IMR-90 (cell line): Measurements from ENCODE around the gene KATNB1. TPM values are rescaled to one million over a fixed set of nuclear protein-coding genes. Genes with fewer than 3 reads are reported as not detected.

Experiments
- ATAC-seq: fragments of 200-7000 bp; cut with Tn5 transposase; 2 replicates; pipeline ENCODE4 v1.9.1; 2020; ENCODE audit warnings: low read depth, mild to moderate bottlenecking, moderate library complexity
- BruUV-seq: library from RNA; stranded (reverse); fragments of 400-500 nt; replicated peaks from 2 replicates; lab custom pipeline; 2021; lab: Mats Ljungman, UMichigan
- CTCF ChIA-PET: fragments of 300-600 bp; formaldehyde crosslinking; extraction: SDS; loops from one replicate; lab custom pipeline; 2021; ENCODE audit warnings: antibody characterized with exemption; lab: Yijun Ruan, JAX
- POLR2A ChIA-PET: fragments of 300-600 bp; sonication (Branson Sonifier 250); formaldehyde crosslinking; loops from one replicate; lab custom pipeline; 2022; ENCODE audit warnings: antibody characterized with exemption; ENCODE audit not compliant: unreplicated experiment; lab: Charles Lee
- DNase-seq: peaks from one replicate; pipeline ENCODE4 v3.0.0; 2013
- H2AFZ ChIP-seq: replicated peaks from 2 replicates; pipeline ENCODE3; 2013; ENCODE audit warnings: low read length, mild to moderate bottlenecking; ENCODE audit not compliant: poor library complexity
- H2AK5ac ChIP-seq: 2 replicates; pipeline ENCODE4 v1.6.1; 2013; ENCODE audit warnings: low read depth, low read length, inconsistent platforms
- H2AK9ac ChIP-seq: replicated peaks from 2 replicates; pipeline ENCODE3; 2013; ENCODE audit warnings: mild to moderate bottlenecking, low read depth, low read length, moderate library complexity; ENCODE audit not compliant: poor library complexity
- H2BK120ac ChIP-seq: 2 replicates; pipeline ENCODE4 v1.6.1; 2013; ENCODE audit warnings: low read depth, low read length, inconsistent platforms
- H2BK15ac ChIP-seq: 3 replicates; pipeline ENCODE4 v1.6.1; 2013; ENCODE audit warnings: low read depth, low read length, inconsistent platforms
- H2BK20ac ChIP-seq: 2 replicates; pipeline ENCODE4 v1.6.1; 2013; ENCODE audit warnings: low read depth, mild to moderate bottlenecking, inconsistent platforms, low read length, moderate library complexity
- H2BK5ac ChIP-seq: 2 replicates; pipeline ENCODE4 v1.6.1; 2013; ENCODE audit warnings: mild to moderate bottlenecking, low read depth, low read length, inconsistent platforms; ENCODE audit not compliant: poor library complexity, severe bottlenecking
- H3K14ac ChIP-seq: replicated peaks from 2 replicates; pipeline ENCODE4 v1.6.1; 2013; ENCODE audit warnings: low read depth, low read length, inconsistent platforms
- H3K18ac ChIP-seq: 2 replicates; pipeline ENCODE4 v1.6.1; 2013; ENCODE audit warnings: low read depth, low read length, control low read depth
- H3K23ac ChIP-seq: 2 replicates; pipeline ENCODE4 v1.6.1; 2013; ENCODE audit warnings: low read depth, low read length, inconsistent platforms
- H3K27ac ChIP-seq: 2 replicates; pipeline ENCODE4 v1.5.1; 2013; ENCODE audit warnings: mild to moderate bottlenecking, control low read depth, low read length; ENCODE audit not compliant: insufficient read depth
- H3K27me3 ChIP-seq: 2 replicates; pipeline ENCODE4 v1.6.1; 2013; ENCODE audit warnings: low read length; ENCODE audit not compliant: control insufficient read depth, insufficient read depth
- H3K36me3 ChIP-seq: 2 replicates; pipeline ENCODE4 v1.6.1; 2013; ENCODE audit warnings: low read length, mixed read lengths; ENCODE audit not compliant: control insufficient read depth, insufficient read depth
- H3K4ac ChIP-seq: 2 replicates; pipeline ENCODE4 v1.6.1; 2013; ENCODE audit warnings: low read depth, low read length, inconsistent platforms
- H3K4me1 ChIP-seq: 2 replicates; pipeline ENCODE4 v1.6.1; 2013; ENCODE audit warnings: low read length, mixed read lengths; ENCODE audit not compliant: control insufficient read depth, insufficient read depth
- H3K4me2 ChIP-seq: 2 replicates; pipeline ENCODE4 v1.6.1; 2013; ENCODE audit warnings: low read depth, mild to moderate bottlenecking, control low read depth, low read length, moderate library complexity
- H3K4me3 ChIP-seq: 2 replicates; pipeline ENCODE4 v1.5.1; 2013; ENCODE audit warnings: low read depth, mild to moderate bottlenecking, control low read depth, low read length, moderate library complexity; ENCODE audit not compliant: insufficient read depth
- H3K56ac ChIP-seq: 2 replicates; pipeline ENCODE4 v1.6.1; 2013; ENCODE audit warnings: low read length, inconsistent platforms; ENCODE audit not compliant: insufficient read depth; ENCODE audit errors: extremely low read depth
- H3K79me1 ChIP-seq, 2 experiments: 2 replicates each; pipeline ENCODE4 v1.6.1; 2013; ENCODE audit warnings: low read length in 2 of 2, inconsistent platforms in 1 of 2, low read depth in 1 of 2
- H3K9ac ChIP-seq: 2 replicates; pipeline ENCODE4 v1.6.1; 2013; ENCODE audit warnings: low read depth, low read length, control low read depth
- H3K9me1 ChIP-seq: 2 replicates; pipeline ENCODE4 v1.6.1; 2013; ENCODE audit warnings: low read length, inconsistent platforms; ENCODE audit not compliant: insufficient read depth
- H3K9me3 ChIP-seq: 2 replicates; pipeline ENCODE4 v1.6.1; 2013; ENCODE audit warnings: low read length; ENCODE audit not compliant: control insufficient read depth, insufficient read depth
- H4K20me1 ChIP-seq: 2 replicates; pipeline ENCODE4 v1.6.1; 2013; ENCODE audit warnings: low read length, inconsistent platforms; ENCODE audit not compliant: insufficient read depth
- H4K5ac ChIP-seq: 2 replicates; pipeline ENCODE4 v1.6.1; 2013; ENCODE audit warnings: mild to moderate bottlenecking, low read depth, low read length, control low read depth
- H4K8ac ChIP-seq, 2 experiments: 2 replicates each; pipeline ENCODE4 v1.6.1; 2013; ENCODE audit warnings: low read depth in 2 of 2, low read length in 2 of 2, control low read depth in 1 of 2, inconsistent platforms in 1 of 2
- H4K91ac ChIP-seq: 2 replicates; pipeline ENCODE4 v1.6.1; 2013; ENCODE audit warnings: low read depth, low read length, inconsistent platforms; ENCODE audit not compliant: insufficient read depth
- BHLHE40 ChIP-seq: fragments of 150-350 bp; IDR thresholded peaks from 2 replicates; pipeline ENCODE4 v1.6.1; 2016; ENCODE audit warnings: mild to moderate bottlenecking, low read depth, low read length
- CEBPB ChIP-seq: IDR thresholded peaks from 2 replicates; pipeline ENCODE4 v1.6.1; 2012; ENCODE audit warnings: low read depth, low read length, improper control_type of control experiment
- CHD1 ChIP-seq: IDR thresholded peaks from 2 replicates; pipeline ENCODE4 v1.6.1; 2012; ENCODE audit warnings: low read depth, low read length, improper control_type of control experiment
- CTCF ChIP-seq: conservative IDR thresholded peaks from 2 replicates; pipeline ENCODE4 v1.5.1; 2012; ENCODE audit warnings: mild to moderate bottlenecking, low read depth, low read length, improper control_type of control experiment
- ELK1 ChIP-seq: fragments of 150-350 bp; IDR thresholded peaks from 2 replicates; pipeline ENCODE4 v1.6.1; 2016; ENCODE audit warnings: low read depth, mild to moderate bottlenecking, low read length, moderate library complexity, borderline replicate concordance
- FOS ChIP-seq: fragments of 150-350 bp; IDR thresholded peaks from 2 replicates; pipeline ENCODE4 v1.6.1; 2016; ENCODE audit warnings: low read depth, low read length
- MAFK ChIP-seq: IDR thresholded peaks from 2 replicates; pipeline ENCODE4 v1.6.1; 2012; ENCODE audit warnings: low read depth, low read length, improper control_type of control experiment
- MAZ ChIP-seq: IDR thresholded peaks from 2 replicates; pipeline ENCODE4 v1.6.1; 2012; ENCODE audit warnings: low read depth, mild to moderate bottlenecking, low read length, improper control_type of control experiment, moderate library complexity, borderline replicate concordance
- MXI1 ChIP-seq: IDR thresholded peaks from 2 replicates; pipeline ENCODE4 v1.6.1; 2012; ENCODE audit warnings: low read depth, mild to moderate bottlenecking, low read length, moderate library complexity, borderline replicate concordance
- NFE2L2 ChIP-seq: fragments of 150-350 bp; IDR thresholded peaks from 2 replicates; pipeline ENCODE4 v1.6.1; 2016; ENCODE audit warnings: low read depth, mild to moderate bottlenecking, low read length
- POLR2A ChIP-seq: IDR thresholded peaks from 2 replicates; pipeline ENCODE4 v1.6.1; 2012; ENCODE audit warnings: mild to moderate bottlenecking, low read depth, low read length
- RAD21 ChIP-seq: IDR thresholded peaks from 2 replicates; pipeline ENCODE4 v1.6.1; 2012; ENCODE audit warnings: low read length, improper control_type of control experiment
- RCOR1 ChIP-seq: IDR thresholded peaks from 2 replicates; pipeline ENCODE4 v1.6.1; 2012; ENCODE audit warnings: mild to moderate bottlenecking, low read length, improper control_type of control experiment; ENCODE audit not compliant: insufficient replicate concordance
- USF2 ChIP-seq: fragments of 150-350 bp; IDR thresholded peaks from 2 replicates; pipeline ENCODE4 v1.6.1; 2017; ENCODE audit warnings: mild to moderate bottlenecking, antibody characterized with exemption, low read length, low read depth
- WGBS, 2 experiments: methylation state at CpG; one replicate each; pipeline versions ENCODE4 v1.1.5 to v1.1.7; 2013; ENCODE audit warnings: missing lambda C conversion rate in 2 of 2; ENCODE audit not compliant: insufficient read length in 1 of 2; ENCODE audit errors: extremely low coverage in 2 of 2; 5-methylcytosine and 5-hydroxymethylcytosine counted together
- dilution Hi-C: fragments of 300-500 bp; cut with HindIII; formaldehyde crosslinking; loops from one replicate; pipeline ENCODE4 v1.14.3; 2018; ENCODE audit warnings: low sequenced_read_pairs; ENCODE audit not compliant: unreplicated experiment
- in situ Hi-C: fragments of 300-500 bp; cut with MboI; formaldehyde crosslinking; loops from 3 replicates; pipeline ENCODE4 v1.14.3; 2019; ENCODE audit warnings: low sequenced_read_pairs, inconsistent platforms, mixed read lengths
- intact Hi-C: fragments of 100-400 bp; cut with micrococcal nuclease; formaldehyde crosslinking; loops from 2 replicates; pipeline ENCODE4 v1.10.0; 2022
- polyA plus RNA-seq, 3 experiments: library from polyadenylated mRNA; depleted of rRNA; stranded (reverse); fragments of >200 nt; gene quantifications; 2 replicates each; pipeline ENCODE4 v1.2.3, GENCODE V29; 2012; ENCODE audit warnings: low replicate concordance in 1 of 3
- total RNA-seq: library from RNA; depleted of rRNA; stranded (reverse); fragments of >200 nt; gene quantifications from 2 replicates; pipeline ENCODE4 v1.2.3, GENCODE V29; 2012

Gene KATNB1
- total and polyA plus RNA-seq, 2 of the 4 experiments (the other 2 are of a cell fraction) = 10.9 to 23.5 TPM

- Histone ChIP-seq H3K9ac (no peak overlapping the region), H4K20me1 (peaks cover 19% of the 10 kb centered on the region), H3K9me3 (no peaks in the 10 kb centered on the region), H3K4me1 (peaks cover 6% of the 10 kb centered on the region), H4K5ac (no peak overlapping the region), H3K14ac (no peak overlapping the region), H3K79me1 (peaks cover 22 to 73% of the 10 kb centered on the region in 2 experiments), H3K27ac (no peak overlapping the region), H3K27me3 (no peaks in the 10 kb centered on the region), H3K36me3 (peaks cover 27% of the 10 kb centered on the region), H3K18ac (no peak overlapping the region), H3K4me3 (no peak overlapping the region), H3K56ac (no peak overlapping the region), H2BK5ac (no peak overlapping the region), H2BK15ac (no peak overlapping the region), H3K9me1 (no peaks in the 10 kb centered on the region; the same call in 1 of the 2 replicates), H4K91ac (no peak overlapping the region), H2AK9ac (peak overlapping the region; percentile 65), H2AFZ (peak overlapping the region; percentile 51), H2AK5ac (peak overlapping the region; percentile 28; the same call in 1 of the 2 replicates), H2BK20ac (no peak overlapping the region), H4K8ac (0 out of 4 replicates have a peak overlapping the region, but pooled peaks of 1 of the 2 experiments have one; percentile 16), H3K4me2 (no peak overlapping the region), H2BK120ac (no peak overlapping the region), H3K23ac (peak overlapping the region; percentile 27; the same call in 1 of the 2 replicates), H3K4ac (no peak overlapping the region)
- no TSS peak for BruUV-seq
- WGBS, 2 experiments = 60% methylated on average over 5 of the region's 23 CpGs; no CpG with 5 or more reads in 1 of the 2 experiments
- peak; percentile 33; the same call in 1 of the 2 replicates for ATAC-seq
- ChIA-PET POLR2A (no interaction called here), CTCF (interaction anchor here (0.8 kb wide), 1 partner anchor 14 kb away, joined by 3 read pairs; no protein-coding TSS in a partner anchor)
- no peak for DNase-seq
- dilution Hi-C loops = no loop called here
- intact Hi-C loops = no loop called here
- in situ Hi-C loops = no loop called here
- peak; percentile 15; the same call in 1 of the 2 replicates for TF ChIP-seq RAD21
- TF ChIP-seq MXI1 = no peak
- TF ChIP-seq MAZ = no peak
- no peak for TF ChIP-seq FOS
- no peak for TF ChIP-seq CHD1
- TF ChIP-seq BHLHE40 = no peak
- TF ChIP-seq NFE2L2 = no peak
- no peak for TF ChIP-seq POLR2A
- no peak for TF ChIP-seq CEBPB
- TF ChIP-seq ELK1 = no peak
- TF ChIP-seq MAFK = no peak
- no peak for TF ChIP-seq USF2
- TF ChIP-seq CTCF = peak; percentile 20; the same call in 1 of the 2 replicates
- TF ChIP-seq RCOR1 = no peak
These were observed 40.3 kb downstream of the KATNB1 start for GRCh38 chr16:57775661-57776469.
